ENCODE measurements around the gene TMEM181. TPM values are rescaled to one million over a fixed set of nuclear protein-coding genes. Genes with fewer than 3 reads are reported as not detected.
A peak's percentile ranks its signal among the peaks of the same experiment; 100 is the strongest.
"Not testable (repeated sequence)": the region's sequence is repeated elsewhere in the genome, so short reads cannot be mapped to it uniquely, and the experiment has no call there.

TMEM181 gene
- total and polyA plus RNA-seq, 4 experiments from 2014 or later = 4.3 to 28.0 (median 17.1) TPM

DNA sequence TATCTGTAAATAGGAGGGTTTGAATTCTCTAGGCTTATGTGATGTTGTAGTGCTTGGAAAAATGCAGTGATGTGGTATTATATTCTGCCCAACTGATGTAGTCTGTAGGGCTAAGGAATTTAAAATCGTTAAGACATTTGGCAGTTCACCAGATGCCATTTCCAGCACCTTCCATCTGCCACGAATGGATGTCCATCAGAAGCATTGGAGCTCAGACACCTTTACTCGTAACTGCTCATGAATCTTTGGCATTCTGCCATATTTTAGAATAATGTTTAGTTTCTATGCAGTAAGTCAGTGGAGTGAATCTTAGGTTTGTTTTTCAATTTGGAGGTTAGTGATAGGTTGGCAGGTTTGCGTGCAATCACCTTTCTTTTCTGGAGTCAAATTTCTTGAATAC is 87.6 kb downstream of the TMEM181 start:
- H3K27ac Mint-ChIP-seq = peak overlapping the region; percentile 22 to 92 (median 74)
- H3K36me3 ChIP-seq (ENCODE audit: insufficient read depth, low read length) = peaks cover under 1% of the 10 kb centered on the region
- H3K27ac ChIP-seq (ENCODE audit: low read depth, low read length) = no peak overlapping the region
- H3K9me3 Mint-ChIP-seq = peaks cover 0 to 2% (median 0%) of the 10 kb centered on the region in 8 donors
- H3K4me3 ChIP-seq (ENCODE audit: low read length in 2 of 2) = no peak overlapping the region
- DNase-seq = no peak
- peaks cover 45% of the 10 kb centered on the region for H3K4me1 ChIP-seq (ENCODE audit: insufficient read depth, low read length)
- peaks cover 39 to 71% (median 46%) of the 10 kb centered on the region in 4 donors for H3K4me1 Mint-ChIP-seq
- H3K27me3 Mint-ChIP-seq = no peaks in the 10 kb centered on the region
- no peaks in the 10 kb centered on the region for H3K9me3 ChIP-seq (ENCODE audit: control insufficient read depth in 1 of 2, low read length in 2 of 2)
- no peaks in the 10 kb centered on the region for H3K27me3 ChIP-seq (ENCODE audit: insufficient read depth, low read length)
- peak overlapping the region in 1 of 8 donors; percentile 36 for H3K4me3 Mint-ChIP-seq
- ChIA-PET POLR2A (ENCODE audit: partially characterized antibody) (interaction anchor here (1.1 to 4.7 kb wide), 2 partner anchors 11 to 39 kb away, joined by 3 to 22 read pairs; no protein-coding TSS in a partner anchor), CTCF (ENCODE audit: partially characterized antibody) (interaction anchor here (0.5 to 12.0 kb wide), 4 partner anchors 9 to 1700 kb away, joined by 3 to 110 read pairs (median 6); no protein-coding TSS in a partner anchor)
- intact Hi-C loops (cut with micrococcal nuclease) = loop anchor here (10.0 kb wide), 1 partner anchor 207 kb away; no protein-coding TSS in a partner anchor
- H3K36me3 Mint-ChIP-seq = peaks cover 0 to 27% of the 10 kb centered on the region in 2 donors

- peak overlapping the region; percentile 66 for H3K27ac ChIP-seq (ENCODE audit: low read depth, low read length)
- H3K4me3 Mint-ChIP-seq = peak overlapping the region in 2 of 8 donors; percentile 21 to 89
- DNase-seq = no peak
These were observed 88.8 kb downstream of the TMEM181 start for GRCh38 chr6:158648682-158649131.

DNA sequence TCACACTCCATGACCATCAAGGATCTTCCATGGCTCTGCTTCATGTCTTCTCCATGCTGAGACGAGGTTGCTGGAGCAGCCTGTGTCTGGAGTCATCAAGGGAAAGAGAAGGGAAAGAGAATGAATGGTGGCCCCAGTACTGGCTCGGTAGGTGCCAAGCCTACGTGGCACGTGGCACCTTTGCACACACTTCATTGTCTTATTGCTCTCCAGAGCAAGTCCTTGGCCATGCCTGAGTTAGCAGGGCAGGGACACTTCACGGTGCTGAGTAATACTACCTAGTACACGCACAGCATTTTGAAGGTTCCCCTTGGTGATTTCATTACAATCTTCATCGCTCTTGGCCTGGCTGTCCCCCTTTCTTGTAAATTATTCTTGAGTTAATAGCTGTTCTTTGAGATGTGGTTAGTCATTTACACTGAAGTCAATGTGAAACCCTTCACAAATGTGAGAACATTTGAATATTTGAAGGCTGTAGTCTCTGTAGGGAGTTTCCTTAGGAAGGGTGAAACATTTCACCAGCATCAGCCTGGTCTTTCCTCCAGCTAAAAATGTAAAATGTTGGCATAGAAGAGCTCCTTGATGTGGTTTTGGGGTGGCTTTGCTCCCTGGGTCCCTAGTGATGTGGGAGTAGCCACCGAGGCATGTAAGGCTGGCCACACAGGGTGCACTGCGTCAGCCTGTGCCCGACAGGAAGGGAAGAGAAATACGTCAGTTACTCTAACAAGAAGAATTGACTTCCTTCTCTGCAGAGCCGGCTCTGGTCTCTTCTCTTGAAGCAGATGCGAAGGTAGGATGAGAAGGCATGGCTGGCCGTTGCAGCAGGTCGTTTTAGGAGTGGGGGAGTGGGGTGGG is 89.6 kb downstream of the TMEM181 start, which contains the start of gene SYTL3:
Gene SYTL3 (plus strand): TSS at position 766 of the 855 bp plus-strand sequence. CDS start 13,215 bp downstream, outside the sequence.
- POLR2A ChIA-PET (ENCODE audit: partially characterized antibody) = interaction anchor here (0.6 to 2.8 kb wide), 13 partner anchors 9 to 1024 kb away, joined by 3 to 15 read pairs (median 4); partner anchors contain the start of gene TMEM181
- peak within 1 kb of the TSS in 1 of 2 donors; percentile 26 for H3K4me3 ChIP-seq (ENCODE audit: low read length in 2 of 2)
- H3K9me3 Mint-ChIP-seq = no peaks in the 10 kb centered on the region

More at GRCh38 chr6:158648682-158649131, 88.8 kb downstream of the TMEM181 start:
- Histone ChIP-seq H3K27me3 (ENCODE audit: insufficient read depth, low read length) (no peaks in the 10 kb centered on the region), H3K4me1 (ENCODE audit: insufficient read depth, low read length) (peaks cover 49% of the 10 kb centered on the region), H3K9me3 (ENCODE audit: control insufficient read depth in 1 of 2, low read length in 2 of 2) (no peaks in the 10 kb centered on the region), H3K36me3 (ENCODE audit: insufficient read depth, low read length) (no peaks in the 10 kb centered on the region), H3K4me3 (ENCODE audit: low read length in 2 of 2) (peak overlapping the region in 1 of 2 donors; percentile 26)
- Mint-ChIP-seq H3K4me1 (peaks cover 43 to 72% (median 51%) of the 10 kb centered on the region in 4 donors), H3K9me3 (peaks cover 0 to 2% (median 0%) of the 10 kb centered on the region in 8 donors), H3K27me3 (no peaks in the 10 kb centered on the region), H3K27ac (peak overlapping the region; percentile 82 to 98 (median 94)), H3K36me3 (peaks cover 0 to 25% of the 10 kb centered on the region in 2 donors)
- ChIA-PET CTCF (ENCODE audit: partially characterized antibody) (interaction anchor here (1.8 to 12.0 kb wide), 3 partner anchors 12 to 435 kb away, joined by 8 to 110 read pairs (median 10); no protein-coding TSS in a partner anchor), POLR2A (ENCODE audit: partially characterized antibody) (interaction anchor here (1.2 to 2.8 kb wide), 7 partner anchors 8 to 205 kb away, joined by 3 to 15 read pairs (median 6); partner anchors contain the start of gene TMEM181)
- intact Hi-C loops (cut with micrococcal nuclease) = loop anchor here (2.0 to 10.0 kb wide), 2 partner anchors 14 to 206 kb away; no protein-coding TSS in a partner anchor

GRCh38 chr6:158651981-158652737 is 92.3 kb downstream of the TMEM181 start:
- H3K4me3 ChIP-seq (ENCODE audit: low read length in 2 of 2); H3K27me3 ChIP-seq (ENCODE audit: insufficient read depth, low read length); H3K27me3 Mint-ChIP-seq; H3K9me3 ChIP-seq (ENCODE audit: control insufficient read depth in 1 of 2, low read length in 2 of 2); H3K36me3 ChIP-seq (ENCODE audit: insufficient read depth, low read length); DNase-seq; H3K9me3 Mint-ChIP-seq: not testable (repeated sequence)
- Mint-ChIP-seq H3K36me3 (peaks cover 7 to 30% of the 10 kb centered on the region in 2 donors), H3K4me3 (peak overlapping the region; percentile 74 to 86 (median 82)), H3K27ac (peak overlapping the region; percentile 97 to 100 (median 99)), H3K4me1 (peaks cover 58 to 82% (median 70%) of the 10 kb centered on the region in 4 donors)
- Histone ChIP-seq H3K27ac (ENCODE audit: low read depth, low read length) (peak overlapping the region; percentile 91), H3K4me1 (ENCODE audit: insufficient read depth, low read length) (peaks cover 64% of the 10 kb centered on the region)
- ChIA-PET POLR2A (ENCODE audit: partially characterized antibody) (interaction anchor here (0.6 to 5.9 kb wide), 10 partner anchors 9 to 455 kb away, joined by 3 to 130 read pairs (median 5); partner anchors contain the start of gene DYNLT1), CTCF (ENCODE audit: partially characterized antibody) (interaction anchor here (1.9 to 12.0 kb wide), 2 partner anchors 9 to 39 kb away, joined by 8 to 110 read pairs; no protein-coding TSS in a partner anchor)
- intact Hi-C loops (cut with micrococcal nuclease) = loop anchor here (2.0 kb wide), 1 partner anchor 391 kb away; no protein-coding TSS in a partner anchor

More for the DNA sequence above, 89.6 kb downstream of the TMEM181 start, which contains the start of gene SYTL3:
- Histone ChIP-seq H3K4me1 (ENCODE audit: insufficient read depth, low read length) (peaks cover 57% of the 10 kb centered on the region), H3K36me3 (ENCODE audit: insufficient read depth, low read length) (no peaks in the 10 kb centered on the region), H3K9me3 (ENCODE audit: control insufficient read depth in 1 of 2, low read length in 2 of 2) (no peaks in the 10 kb centered on the region), H3K27ac (ENCODE audit: low read depth, low read length) (peak within 1 kb of the TSS; percentile 66), H3K27me3 (ENCODE audit: insufficient read depth, low read length) (no peaks in the 10 kb centered on the region)
- H3K4me1 Mint-ChIP-seq = peaks cover 49 to 77% (median 58%) of the 10 kb centered on the region in 4 donors
- no peaks in the 10 kb centered on the region for H3K27me3 Mint-ChIP-seq
- intact Hi-C loops (cut with micrococcal nuclease) = loop anchor here (2.0 to 10.0 kb wide), 2 partner anchors 15 to 205 kb away; no protein-coding TSS in a partner anchor
- CTCF ChIA-PET (ENCODE audit: partially characterized antibody) = interaction anchor here (1.8 to 12.0 kb wide), 3 partner anchors 11 to 436 kb away, joined by 8 to 110 read pairs (median 10); no protein-coding TSS in a partner anchor
- peak within 1 kb of the TSS; percentile 69 to 89 (median 84) for H3K4me3 Mint-ChIP-seq
- peak within 1 kb of the TSS; percentile 82 to 98 (median 94) for H3K27ac Mint-ChIP-seq
- peak; percentile 92 to 94 (median 92) for DNase-seq
- H3K36me3 Mint-ChIP-seq = peaks cover 0 to 28% of the 10 kb centered on the region in 2 donors

DNA sequence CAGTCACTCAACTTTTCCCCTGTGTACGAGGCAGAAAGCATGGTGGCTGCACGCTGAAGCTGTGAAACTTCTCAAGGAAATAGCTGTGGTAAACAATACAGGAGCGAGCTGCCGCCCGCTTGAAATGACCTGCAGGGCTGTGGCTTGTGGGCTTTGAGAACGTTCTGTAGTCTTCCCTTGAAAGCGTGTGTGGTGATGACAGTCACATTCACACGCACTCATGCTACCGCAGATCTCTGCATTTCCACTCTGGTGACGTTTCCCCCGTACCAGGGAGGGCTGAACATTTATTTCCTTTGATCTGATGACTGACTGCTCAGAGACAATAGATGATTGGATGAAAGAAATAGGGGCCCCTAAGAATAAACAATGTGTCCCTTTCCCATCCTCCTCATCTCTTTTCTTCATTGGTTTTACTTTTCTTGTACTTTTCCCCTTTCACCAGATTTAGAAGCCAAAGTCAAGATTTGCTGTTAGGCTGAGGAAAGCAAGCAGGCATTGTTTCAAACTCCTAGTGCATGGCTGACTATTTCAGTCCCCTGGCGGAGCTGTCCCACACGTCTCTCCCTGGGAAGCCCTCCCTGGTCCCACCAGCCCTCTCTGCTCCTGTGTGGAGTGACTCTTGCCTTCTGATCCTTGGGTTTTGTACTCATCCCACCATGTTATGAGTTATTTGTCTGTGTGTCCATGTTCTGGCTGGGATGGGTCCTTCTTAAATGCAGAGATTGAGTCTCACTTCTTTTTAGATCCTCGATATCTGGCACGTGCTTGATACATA is 93.9 kb downstream of the TMEM181 start:
- intact Hi-C loops (cut with micrococcal nuclease) = loop anchor here (1.0 to 2.0 kb wide), 3 partner anchors 9 to 389 kb away; partner anchors contain the start of gene DYNLT1
- peaks cover 7 to 30% of the 10 kb centered on the region in 2 donors for H3K36me3 Mint-ChIP-seq
- no peaks in the 10 kb centered on the region for H3K27me3 Mint-ChIP-seq
- Histone ChIP-seq H3K27ac (ENCODE audit: low read depth, low read length) (peak overlapping the region; percentile 91), H3K9me3 (ENCODE audit: control insufficient read depth in 1 of 2, low read length in 2 of 2) (no peaks in the 10 kb centered on the region), H3K4me3 (ENCODE audit: low read length in 2 of 2) (peak overlapping the region; percentile 18 to 21), H3K36me3 (ENCODE audit: insufficient read depth, low read length) (no peaks in the 10 kb centered on the region), H3K4me1 (ENCODE audit: insufficient read depth, low read length) (peaks cover 63% of the 10 kb centered on the region), H3K27me3 (ENCODE audit: insufficient read depth, low read length) (no peaks in the 10 kb centered on the region)
- H3K27ac Mint-ChIP-seq = peak overlapping the region; percentile 97 to 100 (median 99)
- DNase-seq = peak; percentile 93 to 98 (median 97)
- peaks cover 54 to 79% (median 66%) of the 10 kb centered on the region in 4 donors for H3K4me1 Mint-ChIP-seq
- H3K4me3 Mint-ChIP-seq = peak overlapping the region; percentile 74 to 86 (median 82)
- no peaks in the 10 kb centered on the region for H3K9me3 Mint-ChIP-seq
- CTCF ChIA-PET (ENCODE audit: partially characterized antibody) = interaction anchor here (0.6 to 12.0 kb wide), 5 partner anchors 7 to 37 kb away, joined by 3 to 110 read pairs (median 8); partner anchors contain the start of gene DYNLT1
- POLR2A ChIA-PET (ENCODE audit: partially characterized antibody) = interaction anchor here (0.6 to 5.9 kb wide), 14 partner anchors 11 to 453 kb away, joined by 3 to 130 read pairs (median 4); partner anchors contain the start of gene DYNLT1

Measured in CD4-positive, alpha-beta memory T cell (primary cell).